ENCODE measurements around the gene SRD5A2. TPM values are rescaled to one million over a fixed set of nuclear protein-coding genes. Genes with fewer than 3 reads are reported as not detected.

The SRD5A2 gene
- total and polyA plus RNA-seq, 2 of the 8 experiments (the other 6 are each of a cell fraction or from before 2014, with no cell fraction given) = 0.02 TPM; not detected in 1

DNA sequence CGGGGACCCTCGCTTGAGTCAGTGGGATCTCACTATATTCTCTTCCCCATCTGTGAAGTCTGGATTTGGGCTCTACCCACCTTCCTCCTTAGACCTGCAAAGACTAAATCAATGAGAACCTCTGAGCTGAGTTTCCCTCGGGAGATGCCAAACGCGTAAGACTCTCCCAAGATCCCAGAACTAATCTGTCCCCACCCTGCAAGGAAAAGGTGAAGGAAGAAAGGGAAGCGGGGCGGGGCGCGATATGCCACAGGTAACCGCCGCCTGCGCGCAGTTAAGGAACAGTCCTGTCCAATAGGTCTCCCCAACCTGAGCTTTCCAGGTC is 780 bp downstream of the SRD5A2 start:
- no peak overlapping the region for H2BK120ac ChIP-seq (replicated peaks; ENCODE audit: low read depth, low read length)
- no peak overlapping the region for H2BK15ac ChIP-seq (ENCODE audit: low read length)
- no peak overlapping the region for H4K5ac ChIP-seq (ENCODE audit: insufficient read length, low read depth, low read length)
- H3K9ac ChIP-seq (replicated peaks in 1 of 4; ENCODE audit: extremely low read depth in 1 of 4, low read depth in 3 of 4, low read length in 3 of 4) = no peak overlapping the region; a peak in 1 of 7 replicates
- peak overlapping the region; percentile 18 to 63 (median 52) for H3K4me3 ChIP-seq (ENCODE audit: extremely low read depth in 1 of 4, insufficient read depth in 2 of 4, low read depth in 3 of 4, low read length in 4 of 4)
- no peaks in the 10 kb centered on the region for H3K79me2 ChIP-seq (ENCODE audit: control insufficient read depth in 1 of 2, insufficient read depth in 2 of 2, low read length in 2 of 2)
- no peak overlapping the region for H3K18ac ChIP-seq (ENCODE audit: extremely low read depth, low read length)
- H2AK5ac ChIP-seq (ENCODE audit: low read depth, low read length) = no peak overlapping the region
- H2BK12ac ChIP-seq (ENCODE audit: low read depth, low read length) = no peak overlapping the region
- no peak for FAIRE-seq
- H3K27me3 ChIP-seq (replicated peaks in 1 of 4; ENCODE audit: control insufficient read depth in 3 of 4, extremely low read depth in 1 of 4, insufficient read depth in 3 of 4, low read length in 3 of 4) = peaks cover 20 to 40% (median 33%) of the 10 kb centered on the region in 4 experiments
- H3K14ac ChIP-seq (ENCODE audit: insufficient read length) = no peak overlapping the region
- TF ChIP-seq SAP30 (IDR thresholded peaks at IDR 0.05; ENCODE audit: insufficient read depth, insufficient replicate concordance, low read length) = no peak
- TF ChIP-seq EZH2 (IDR thresholded peaks at IDR 0.05; ENCODE audit: low read depth, low read length, severe bottlenecking) = no peak
- no peak for TF ChIP-seq HDAC6 (IDR thresholded peaks at IDR 0.05; ENCODE audit: low read depth, low read length)
- no peak for TF ChIP-seq RXRA (IDR thresholded peaks at IDR 0.05; ENCODE audit: insufficient read depth, low read depth, low read length)
- TF ChIP-seq EP300 (IDR thresholded peaks at IDR 0.05; ENCODE audit: borderline replicate concordance in 1 of 2, low read depth in 2 of 2, low read length in 2 of 2) = no peak
- no peak for TF ChIP-seq SP2 (IDR thresholded peaks at IDR 0.05; ENCODE audit: low read length)
- TF ChIP-seq MAFK (IDR thresholded peaks at IDR 0.05; ENCODE audit: low read depth, low read length) = no peak
- H2AFZ ChIP-seq (ENCODE audit: low read length) = peak overlapping the region; percentile 42; the same call in 1 of the 2 replicates
- no peak overlapping the region for H2BK20ac ChIP-seq (ENCODE audit: low read length)
- peaks cover 7 to 30% of the 10 kb centered on the region in 2 experiments; a peak in 3 of 4 replicates for H3K9me3 ChIP-seq (ENCODE audit: insufficient read depth in 2 of 2, low read depth in 1 of 2, low read length in 1 of 2)
- ChIA-PET POLR2A (ENCODE audit: partially characterized antibody) (interaction anchor here (1.5 kb wide), 1 partner anchor 12 kb away, joined by 3 read pairs; no protein-coding TSS in a partner anchor), CTCF (ENCODE audit: partially characterized antibody) (interaction anchor here (1.0 kb wide), 1 partner anchor 780 kb away, joined by 4 read pairs; no protein-coding TSS in a partner anchor)
- no peak overlapping the region for H2BK5ac ChIP-seq (ENCODE audit: low read depth, low read length)
- WGBS, 2 experiments (ENCODE audit: extremely low coverage in 1 of 2, insufficient coverage in 1 of 2, insufficient read length in 1 of 2, insufficient replicate concordance in 2 of 2, low coverage in 1 of 2, low lambda C conversion rate in 2 of 2, missing lambda C conversion rate in 1 of 2) = 33% methylated on average over 9 of the region's 13 CpGs; no CpG with 5 or more reads in 1 of the 2 experiments
- H3K4ac ChIP-seq (replicated peaks; ENCODE audit: insufficient read length, low read depth, low read length) = no peak overlapping the region
- H4K20me1 ChIP-seq (replicated peaks in 1 of 2; ENCODE audit: control insufficient read depth in 1 of 2, insufficient read depth in 2 of 2, low read length in 2 of 2) = no peaks in the 10 kb centered on the region
- H3K23ac ChIP-seq (ENCODE audit: insufficient read length) = no peak overlapping the region
- H3K27ac ChIP-seq (ENCODE audit: low read depth, low read length) = no peak overlapping the region
- no peak overlapping the region for H3K56ac ChIP-seq (replicated peaks; ENCODE audit: insufficient read length, low read depth, low read length)
- no peak for DNase-seq (ENCODE audit: low read depth in 1 of 2, low spot score in 2 of 2)
- no peaks in the 10 kb centered on the region for H3K36me3 ChIP-seq (ENCODE audit: control insufficient read depth in 2 of 4, insufficient read depth in 4 of 4, low read length in 3 of 4)
- no peak overlapping the region for H4K91ac ChIP-seq (replicated peaks; ENCODE audit: insufficient read length, low read length)
- no peak overlapping the region for H4K8ac ChIP-seq (ENCODE audit: extremely low read depth, insufficient read depth, low read length)
- no peaks in the 10 kb centered on the region; a peak in 1 of 7 replicates for H3K4me1 ChIP-seq (replicated peaks in 1 of 4; ENCODE audit: control insufficient read depth in 3 of 4, insufficient read depth in 4 of 4, low read length in 3 of 4)
- peak overlapping the region; percentile 78 to 79 for H3K4me2 ChIP-seq (ENCODE audit: insufficient read depth in 1 of 2, low read depth in 2 of 2, low read length in 2 of 2)
- H3K79me1 ChIP-seq (ENCODE audit: low read depth, low read length) = no peaks in the 10 kb centered on the region
- H3K23me2 ChIP-seq (ENCODE audit: low read depth, low read length) = peaks cover 4% of the 10 kb centered on the region; the same call in 1 of the 2 replicates

Measured in H1 (cell line).